Ascending aorta (tissue), 2 donors: Measurements from ENCODE around the gene FABP1. TPM values are rescaled to one million over a fixed set of nuclear protein-coding genes. Genes with fewer than 3 reads are reported as not detected.

Experiments used
- DNase-seq, 2 donors: peaks; one replicate each; pipeline ENCODE4 v3.0.0-alpha.2; 2019; ENCODE audit warnings: low spot score in 2 of 2
- H3K27ac ChIP-seq, 2 donors: fragments of 200-600 bp; sonication (generic); one replicate each; pipeline ENCODE4 v1.5.1; 2016 to 2017; ENCODE audit warnings: mild to moderate bottlenecking in 1 of 2
- H3K27me3 ChIP-seq: fragments of 200-600 bp; sonication (generic); one replicate; pipeline ENCODE4 v1.5.1; 2017
- H3K36me3 ChIP-seq, 2 donors: fragments of 200-600 bp; sonication (generic); one replicate each; pipeline ENCODE4 v1.5.1; 2016
- H3K4me1 ChIP-seq, 2 donors: fragments of 200-600 bp; sonication (generic); one replicate each; pipeline ENCODE4 v1.5.1; 2016 to 2017; ENCODE audit warnings: mild to moderate bottlenecking in 1 of 2
- H3K4me3 ChIP-seq, 2 donors: fragments of 200-600 bp; sonication (generic); one replicate each; pipeline ENCODE4 v1.5.1; 2016 to 2017; ENCODE audit warnings: mild to moderate bottlenecking in 1 of 2
- H3K9me3 ChIP-seq, 2 donors: fragments of 200-600 bp; sonication (generic); one replicate each; pipeline ENCODE4 v1.5.1; 2016
- intact Hi-C: fragments of 100-400 bp; cut with DNase I; formaldehyde crosslinking; loops from one replicate; pipeline ENCODE4 v1.15.1; 2023
- total RNA-seq: library from RNA; depleted of rRNA; stranded (reverse); fragments of >200 nt; gene quantifications from one replicate; pipeline ENCODE4 v1.1.0, GENCODE V29; 2016
- TF ChIP-seq, protein P1 (sequence below), 3 experiments: fragments of 200-600 bp in 2 of 3; fragments of 450-650 bp in 1 of 3; sonication (generic) in 2 of 3; IDR thresholded peaks; one replicate each; pipeline ENCODE4 v1.5.1; 2016 to 2019; ENCODE audit warnings: antibody characterized with exemption in 3 of 3, mild to moderate bottlenecking in 1 of 3, moderate library complexity in 1 of 3

Gene FABP1
- total RNA-seq, result not detected

DNA sequence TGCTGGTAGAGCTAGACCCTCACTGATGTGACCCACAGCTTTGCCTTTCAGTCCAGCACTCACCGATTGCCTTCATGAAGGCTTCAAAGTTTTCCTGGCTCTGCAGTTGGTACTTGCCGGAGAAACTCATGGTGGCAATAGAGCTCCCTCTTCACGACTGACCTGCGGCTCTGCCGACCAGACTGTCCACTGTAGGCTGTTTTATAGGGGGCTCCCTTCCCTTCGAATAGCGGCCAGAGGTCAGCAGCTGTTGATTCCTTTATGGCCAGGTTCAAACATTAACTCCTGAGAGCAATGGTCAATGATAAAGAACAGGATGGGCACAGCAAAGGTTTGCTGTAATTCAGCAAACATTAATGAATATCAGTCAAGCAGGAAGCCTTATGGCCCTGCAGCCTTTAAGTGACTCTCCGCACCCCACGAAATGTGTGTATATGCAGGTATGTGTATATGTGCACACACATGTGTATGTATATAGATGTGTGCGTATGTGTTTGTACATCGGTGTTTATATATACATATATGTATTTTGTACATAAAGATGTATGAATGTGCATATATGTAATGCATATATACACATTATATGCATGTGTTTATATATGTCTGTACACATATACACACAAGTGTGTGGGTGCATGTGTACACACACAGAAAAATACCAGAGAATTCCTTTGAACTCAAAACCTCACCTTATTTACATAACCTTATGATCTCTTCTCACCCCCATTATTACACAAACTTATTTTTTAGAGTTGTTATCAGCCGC is at the start of gene FABP1:
TSS of gene FABP1 (minus strand) at position 175 of the 766 bp plus-strand sequence. CDS start at position 130, 45 bp downstream.
- intact Hi-C loops, result no loop called here
- TF ChIP-seq, protein P1, sequence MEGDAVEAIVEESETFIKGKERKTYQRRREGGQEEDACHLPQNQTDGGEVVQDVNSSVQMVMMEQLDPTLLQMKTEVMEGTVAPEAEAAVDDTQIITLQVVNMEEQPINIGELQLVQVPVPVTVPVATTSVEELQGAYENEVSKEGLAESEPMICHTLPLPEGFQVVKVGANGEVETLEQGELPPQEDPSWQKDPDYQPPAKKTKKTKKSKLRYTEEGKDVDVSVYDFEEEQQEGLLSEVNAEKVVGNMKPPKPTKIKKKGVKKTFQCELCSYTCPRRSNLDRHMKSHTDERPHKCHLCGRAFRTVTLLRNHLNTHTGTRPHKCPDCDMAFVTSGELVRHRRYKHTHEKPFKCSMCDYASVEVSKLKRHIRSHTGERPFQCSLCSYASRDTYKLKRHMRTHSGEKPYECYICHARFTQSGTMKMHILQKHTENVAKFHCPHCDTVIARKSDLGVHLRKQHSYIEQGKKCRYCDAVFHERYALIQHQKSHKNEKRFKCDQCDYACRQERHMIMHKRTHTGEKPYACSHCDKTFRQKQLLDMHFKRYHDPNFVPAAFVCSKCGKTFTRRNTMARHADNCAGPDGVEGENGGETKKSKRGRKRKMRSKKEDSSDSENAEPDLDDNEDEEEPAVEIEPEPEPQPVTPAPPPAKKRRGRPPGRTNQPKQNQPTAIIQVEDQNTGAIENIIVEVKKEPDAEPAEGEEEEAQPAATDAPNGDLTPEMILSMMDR (IDR thresholded peaks at IDR 0.05), result no peak
- Histone ChIP-seq H3K4me1 (no peaks in the 10 kb centered on the region), H3K36me3 (no peaks in the 10 kb centered on the region), H3K4me3 (no peak within 1 kb of the TSS), H3K27ac (no peak within 1 kb of the TSS), H3K27me3 (no peaks in the 10 kb centered on the region), H3K9me3 (no peaks in the 10 kb centered on the region)
- no peak for DNase-seq

DNA sequence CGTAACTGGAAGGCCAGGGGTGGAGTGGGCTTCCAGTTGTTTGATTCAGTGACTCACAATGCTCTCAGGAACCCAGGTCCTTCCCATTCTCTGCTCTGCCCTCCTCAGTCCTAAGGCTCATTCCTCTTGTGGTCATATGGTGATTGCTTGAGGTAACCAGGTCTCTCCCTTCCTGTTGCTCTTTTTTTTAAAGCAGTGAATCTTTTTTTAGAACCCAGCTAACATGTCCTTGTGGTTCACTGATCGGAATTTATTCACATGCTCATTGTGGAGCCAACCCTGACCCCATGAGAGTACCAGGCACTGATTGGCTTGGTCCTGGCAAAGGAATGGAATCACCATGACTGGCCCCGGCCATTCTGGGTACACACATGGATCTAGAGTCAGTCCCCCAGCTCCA is 49.7 kb upstream of the FABP1 start:
- no peak for DNase-seq
- no peak overlapping the region for H3K27ac ChIP-seq
- no peaks in the 10 kb centered on the region for H3K27me3 ChIP-seq
- TF ChIP-seq, protein P1 (IDR thresholded peaks at IDR 0.05), result no peak
- H3K36me3 ChIP-seq, result peaks cover 0 to 6% of the 10 kb centered on the region in 2 donors
- H3K9me3 ChIP-seq, result no peaks in the 10 kb centered on the region
- intact Hi-C loops, result no loop called here
- H3K4me3 ChIP-seq, result no peak overlapping the region
- no peaks in the 10 kb centered on the region for H3K4me1 ChIP-seq

DNA sequence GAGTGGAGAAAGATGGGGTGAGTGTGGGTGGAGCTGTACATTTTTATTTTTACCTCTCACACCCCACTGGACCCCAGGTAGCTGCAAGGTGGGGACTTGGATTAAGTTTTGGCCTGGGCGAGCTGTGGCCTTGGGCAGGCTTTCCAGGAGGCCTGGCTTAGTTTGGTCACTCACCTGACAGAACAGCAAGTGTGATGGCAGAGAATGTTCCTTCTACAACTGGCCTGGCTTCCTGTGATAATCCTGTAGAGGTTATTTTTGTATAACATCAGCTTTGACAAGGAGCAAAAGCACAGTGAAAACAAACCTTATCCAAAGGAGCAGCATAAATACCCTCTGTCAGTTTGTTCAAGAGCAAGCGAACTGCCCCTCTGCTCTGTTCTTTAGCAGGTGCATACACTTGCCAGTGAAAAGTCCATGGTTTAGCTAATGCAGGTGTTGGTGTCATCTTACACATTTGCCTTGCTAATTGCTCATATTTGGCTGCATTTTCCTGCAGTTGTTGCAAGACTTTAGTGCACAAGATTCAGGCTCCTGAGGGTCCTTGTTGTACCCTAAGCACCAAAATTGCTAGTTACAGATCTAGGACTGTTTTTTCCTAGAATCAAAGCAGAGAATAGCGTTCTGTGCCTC is 48.6 kb upstream of the FABP1 start:
- Histone ChIP-seq H3K36me3 (peaks cover 0 to 6% of the 10 kb centered on the region in 2 donors), H3K27me3 (no peaks in the 10 kb centered on the region), H3K4me1 (no peaks in the 10 kb centered on the region), H3K27ac (no peak overlapping the region), H3K4me3 (no peak overlapping the region), H3K9me3 (no peaks in the 10 kb centered on the region)
- TF ChIP-seq, protein P1 (IDR thresholded peaks at IDR 0.05), result no peak
- intact Hi-C loops, result no loop called here
- no peak for DNase-seq

DNA sequence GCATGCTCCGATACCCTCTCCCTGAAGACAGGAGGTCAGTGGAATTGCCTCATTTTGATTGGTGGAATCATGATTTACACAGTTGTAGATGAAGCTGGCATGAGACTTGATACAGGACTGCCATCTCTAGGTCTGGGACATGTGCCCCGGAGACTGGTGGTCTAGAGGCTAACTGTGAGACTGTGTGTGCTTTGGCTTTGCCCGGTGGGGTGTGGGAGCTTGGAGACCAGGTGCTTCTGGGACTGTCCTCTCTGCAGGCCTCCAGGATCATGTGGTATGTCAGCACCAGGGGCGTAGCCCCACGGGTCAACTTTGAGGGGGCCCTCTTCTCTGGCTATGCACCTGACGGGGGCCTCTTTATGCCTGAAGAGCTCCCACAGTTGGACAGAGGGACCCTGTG is 45.0 kb upstream of the FABP1 start:
- Histone ChIP-seq H3K4me3 (no peak overlapping the region), H3K27me3 (no peaks in the 10 kb centered on the region), H3K36me3 (no peaks in the 10 kb centered on the region), H3K27ac (no peak overlapping the region), H3K9me3 (no peaks in the 10 kb centered on the region), H3K4me1 (peaks cover 0 to 3% of the 10 kb centered on the region in 2 donors)
- intact Hi-C loops, result no loop called here
- TF ChIP-seq, protein P1 (IDR thresholded peaks at IDR 0.05), result no peak
- DNase-seq, result no peak

DNA sequence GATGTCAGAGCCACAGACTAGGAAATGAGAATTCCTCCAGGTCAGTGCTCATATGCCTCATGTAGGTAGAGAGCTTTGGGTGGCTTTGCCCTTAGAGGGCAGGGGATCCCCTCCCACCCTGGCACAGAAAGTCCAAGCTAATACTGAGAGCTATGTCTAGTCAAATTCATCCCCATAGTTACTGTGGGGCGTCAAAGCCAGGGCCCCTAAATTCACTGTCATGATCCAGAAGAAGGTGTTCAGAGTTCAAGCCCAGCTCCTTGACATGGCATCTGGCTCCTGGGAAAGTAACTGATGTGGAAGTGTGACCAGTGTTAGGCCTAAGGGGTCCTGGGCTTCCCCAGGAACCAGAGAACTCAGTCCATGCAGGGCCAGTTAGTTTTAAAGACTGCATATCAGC is 44.1 kb upstream of the FABP1 start:
- H3K27me3 ChIP-seq, result no peaks in the 10 kb centered on the region
- H3K36me3 ChIP-seq, result no peaks in the 10 kb centered on the region
- H3K27ac ChIP-seq, result no peak overlapping the region
- no peak overlapping the region for H3K4me3 ChIP-seq
- no peak for DNase-seq
- H3K9me3 ChIP-seq, result no peaks in the 10 kb centered on the region
- peaks cover 0 to 3% of the 10 kb centered on the region in 2 donors for H3K4me1 ChIP-seq
- TF ChIP-seq, protein P1 (IDR thresholded peaks at IDR 0.05), result no peak
- intact Hi-C loops, result loop anchor here (2.0 kb wide), 1 partner anchor 117 kb away; the partner anchor contains the start of gene KRCC1
